DMS 273 (cell line): ENCODE measurements around the gene MBD1.
A peak's percentile ranks its signal among the peaks of the same experiment; 100 is the strongest.
"Not testable (repeated sequence)": the region's sequence is repeated elsewhere in the genome, so short reads cannot be mapped to it uniquely, and the experiment has no call there.

Experiments
- DNase-seq: peaks from one replicate; lab custom pipeline; 2025; ENCODE audit not compliant: unreplicated experiment; lab: John Stamatoyannopoulos, UW

MBD1 gene

DNA sequence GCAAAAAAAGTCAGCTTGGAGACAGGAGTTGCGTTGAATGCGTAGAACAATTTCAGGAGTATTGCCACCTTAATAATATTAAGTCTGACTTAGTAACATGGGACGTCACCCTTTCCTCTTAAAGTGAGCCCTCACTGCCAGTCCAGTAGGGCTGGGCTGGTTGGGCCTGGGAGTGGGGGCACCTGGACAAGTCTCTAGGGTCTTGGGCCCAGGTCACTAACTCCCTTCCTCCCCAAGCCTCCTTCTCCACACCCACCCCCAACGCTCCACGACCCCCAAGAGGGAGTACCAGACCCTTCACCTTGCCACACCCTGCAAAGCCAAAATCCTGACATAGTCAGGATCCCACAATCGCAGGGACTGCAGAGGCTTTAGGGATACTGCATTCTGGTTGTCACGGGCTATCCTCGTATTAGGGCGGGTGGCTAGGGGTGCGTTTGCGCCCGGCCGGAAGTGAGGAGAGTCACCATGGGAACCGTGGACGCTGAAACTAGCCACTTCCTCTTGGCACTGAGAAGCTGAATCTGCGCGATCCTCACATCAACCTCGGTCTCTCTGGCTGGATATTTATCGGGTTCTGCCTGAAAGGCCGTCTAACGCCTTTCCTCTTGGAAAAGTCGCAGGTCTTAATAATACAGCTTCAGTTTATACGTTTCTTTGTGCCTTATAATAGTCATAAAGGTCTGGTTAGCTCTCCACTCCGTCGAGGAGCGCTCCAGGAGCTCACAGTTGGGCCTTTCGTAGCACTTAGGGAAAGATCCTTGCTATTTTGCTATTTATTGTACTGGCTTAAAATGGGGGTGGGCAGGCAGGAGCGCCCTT is 16.5 kb upstream of the MBD1 start:
- DNase-seq: peak; percentile 84

DNA sequence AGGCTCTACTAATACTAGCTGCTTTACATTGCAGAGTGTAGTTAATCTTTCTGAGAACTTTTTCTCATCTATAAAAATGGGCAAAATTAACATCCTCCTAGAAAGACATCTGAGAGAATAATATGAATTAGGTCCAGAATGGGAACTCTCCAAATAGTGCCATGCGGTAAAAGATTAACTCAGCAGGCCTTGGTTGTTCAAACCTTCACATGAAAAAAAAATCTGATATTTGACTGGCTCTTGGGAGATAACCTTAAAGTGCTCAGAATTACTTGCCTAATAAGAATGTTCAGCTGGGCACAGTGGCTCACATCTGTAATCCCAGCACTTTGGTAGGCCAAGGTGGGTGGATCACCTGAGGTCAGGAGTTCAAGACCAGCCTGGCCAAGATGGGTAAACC is 11.7 kb upstream of the MBD1 start:
- DNase-seq: no peak

DNA sequence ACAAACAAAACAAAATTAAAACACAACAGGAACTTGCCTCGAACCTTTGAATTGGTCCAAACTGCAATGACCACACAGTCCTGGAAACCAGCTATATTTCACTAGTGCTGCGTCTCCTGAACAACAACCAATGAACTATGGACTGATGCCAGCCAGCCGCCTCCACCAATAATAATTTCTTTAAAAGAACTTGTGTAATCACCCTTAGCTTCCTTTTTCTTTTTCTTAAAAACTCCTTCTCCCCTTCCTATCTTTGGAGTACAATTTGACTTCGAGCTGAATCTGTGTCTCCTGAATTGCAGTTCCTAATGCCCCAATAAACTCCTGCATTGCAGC is 7.8 kb upstream of the MBD1 start:
- no peak for DNase-seq

DNA sequence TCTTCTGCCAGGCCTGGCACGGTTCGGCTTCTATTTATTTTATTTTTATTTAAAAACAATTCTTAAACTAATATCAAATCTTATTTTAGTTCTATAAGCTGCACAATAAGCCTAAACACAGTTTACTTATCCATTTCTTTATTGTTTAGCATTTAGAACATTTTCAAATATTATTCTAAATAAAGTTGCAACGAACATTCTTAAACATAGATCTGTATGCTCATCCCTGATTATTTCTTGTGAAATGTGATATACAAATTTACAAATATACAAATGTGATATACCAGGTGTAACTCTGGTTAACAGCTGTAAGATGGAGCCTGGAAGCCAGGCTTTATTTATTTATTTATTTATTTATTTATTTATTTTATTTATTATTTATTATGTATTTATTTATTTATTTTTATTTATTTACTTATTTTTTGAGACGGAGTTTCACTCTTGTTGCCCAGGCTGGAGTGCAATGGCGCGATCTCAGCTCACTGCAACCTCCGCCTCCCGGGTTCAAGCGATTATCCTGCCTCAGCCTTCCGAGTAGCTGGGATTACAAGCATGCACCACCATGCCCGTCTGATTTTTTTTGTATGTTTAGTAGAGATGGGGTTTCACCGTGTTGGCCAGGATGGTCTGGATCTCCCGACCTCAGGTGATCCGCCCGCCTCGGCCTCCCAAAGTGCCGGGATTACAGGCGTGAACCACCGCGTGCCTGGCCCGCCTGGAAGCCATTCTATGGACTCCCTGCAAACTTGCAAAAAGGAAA is 7.2 kb upstream of the MBD1 start:
- DNase-seq: not testable (repeated sequence)

DNA sequence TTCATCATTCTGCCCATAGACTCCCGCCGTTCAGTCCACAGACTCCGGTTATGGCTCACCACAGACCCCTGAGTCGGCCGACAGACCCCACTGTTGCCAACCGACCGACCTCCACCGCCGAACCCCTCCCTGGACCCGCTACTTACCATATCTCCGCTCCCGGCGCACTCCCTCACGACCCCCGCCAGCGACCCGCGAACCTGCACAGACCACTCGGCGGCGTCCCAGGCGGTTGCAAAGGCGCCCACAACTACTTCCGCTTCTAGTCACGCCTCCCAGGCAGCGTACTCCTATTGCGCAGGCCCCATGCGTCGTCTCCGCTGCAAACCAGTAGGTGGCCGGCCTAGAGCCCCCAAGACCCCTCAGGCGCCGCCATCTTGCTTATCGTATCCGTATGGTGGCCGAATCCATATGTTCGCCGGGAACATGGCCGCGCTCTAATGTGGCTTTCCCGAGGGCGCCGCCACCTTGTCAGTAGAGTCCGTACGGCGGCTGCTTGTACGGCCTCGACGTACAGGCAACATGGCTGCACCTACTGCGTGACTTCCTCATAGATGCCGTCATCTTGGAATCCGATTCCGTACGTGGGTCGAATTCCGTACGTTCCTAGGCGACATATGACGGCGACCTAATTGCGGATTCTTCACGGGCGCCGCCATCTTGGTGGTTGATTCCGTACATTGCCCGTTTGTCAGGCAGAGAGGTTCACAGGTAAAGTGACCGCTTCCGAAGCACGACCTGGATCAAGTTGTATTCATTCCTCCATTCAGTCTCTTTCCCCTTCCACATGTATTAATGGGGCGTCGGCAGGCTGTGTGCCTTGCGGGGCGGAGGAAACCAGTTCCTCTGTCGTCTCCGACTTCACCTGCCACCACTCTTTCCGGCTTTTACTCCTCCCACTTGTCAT is 6.4 kb upstream of the MBD1 start, which contains the start of gene CXXC1:
Gene CXXC1, minus strand, starts transcription at position 252 of the 907 bp plus-strand sequence. Its CDS starts 103 bp downstream, at position 149.
- DNase-seq: peak; percentile 99

DNA sequence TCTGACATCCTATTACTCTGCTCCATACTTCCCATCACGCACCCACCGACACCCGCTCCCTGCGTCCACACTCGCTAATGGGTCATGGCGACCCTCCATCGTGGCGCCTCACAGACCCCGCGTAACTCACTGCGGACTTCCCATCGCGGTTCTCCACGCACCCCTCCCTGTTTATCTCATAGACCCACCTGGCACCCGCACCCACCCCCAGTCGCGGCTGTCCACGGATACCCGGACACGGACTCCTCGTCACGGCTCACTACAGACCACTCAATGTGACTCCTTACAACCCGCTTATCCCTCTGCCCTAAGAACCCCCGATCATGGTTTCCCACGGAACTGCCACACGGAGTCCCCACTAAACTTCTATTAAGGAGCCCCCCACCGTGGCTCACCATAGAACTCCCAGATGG is 5.7 kb upstream of the MBD1 start:
- DNase-seq: no peak

DNA sequence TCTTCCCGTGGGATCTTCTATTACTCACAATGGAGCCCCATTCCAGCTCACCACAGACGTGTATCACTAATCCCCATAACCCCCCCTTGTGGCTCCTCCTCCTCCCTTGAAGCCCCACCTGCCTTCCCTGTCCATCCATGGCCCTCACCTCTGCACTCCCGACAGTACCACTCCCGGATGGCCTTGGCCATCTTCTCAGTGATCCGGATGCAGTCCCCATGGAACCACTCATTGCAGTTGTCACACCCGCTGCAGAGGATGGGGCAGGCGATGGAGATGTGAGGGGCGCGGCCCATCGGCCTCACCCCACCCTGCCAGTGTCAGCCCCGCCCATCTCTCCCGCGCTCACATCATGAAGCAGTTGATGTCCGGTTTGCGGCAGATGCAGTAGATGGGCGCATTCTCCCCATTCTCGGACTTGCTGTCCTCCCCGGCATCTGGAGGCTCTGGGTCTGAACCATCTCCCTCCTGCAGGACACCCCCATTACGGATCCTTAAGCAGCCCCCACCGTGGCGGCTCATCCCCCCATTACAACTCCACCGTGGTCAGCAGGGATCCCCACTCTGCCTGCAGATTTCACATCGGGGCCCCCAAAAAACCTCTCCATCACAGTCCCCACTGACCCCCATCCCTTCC is 5.2 kb upstream of the MBD1 start:
- peak; percentile 58 for DNase-seq

DNA sequence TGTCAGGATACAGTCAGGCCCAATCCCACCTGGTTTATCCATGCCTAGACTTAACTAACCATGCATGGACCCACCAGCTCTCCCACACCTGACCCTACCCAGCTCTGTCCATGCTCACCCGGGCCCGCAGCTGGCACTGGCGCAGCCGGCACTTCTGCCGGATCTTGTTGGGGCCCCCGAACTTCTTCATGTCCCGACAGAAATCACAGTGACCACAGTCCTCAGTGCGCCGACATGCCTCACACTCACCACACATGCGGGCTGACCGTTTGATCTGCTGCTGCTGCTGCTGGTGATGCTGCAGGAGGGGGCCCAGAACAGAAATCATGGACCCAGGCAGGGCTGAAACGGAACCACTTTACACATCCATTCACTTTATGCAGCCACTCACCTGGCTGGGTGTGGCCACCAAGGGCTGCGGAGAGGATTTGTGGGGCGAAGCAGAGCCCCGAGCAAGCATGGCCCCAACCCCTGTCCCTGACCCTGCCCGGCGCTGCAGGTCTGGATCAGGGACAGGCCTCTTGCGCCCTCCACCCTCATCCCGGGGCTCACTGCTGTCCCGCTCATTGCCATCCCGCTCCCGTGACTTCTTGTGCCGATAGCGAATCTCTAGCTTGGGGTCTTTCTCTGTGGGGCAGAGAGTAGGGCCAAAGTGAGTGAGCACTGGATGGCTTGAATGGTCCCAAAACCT is 4.5 kb upstream of the MBD1 start:
- DNase-seq: no peak

DNA sequence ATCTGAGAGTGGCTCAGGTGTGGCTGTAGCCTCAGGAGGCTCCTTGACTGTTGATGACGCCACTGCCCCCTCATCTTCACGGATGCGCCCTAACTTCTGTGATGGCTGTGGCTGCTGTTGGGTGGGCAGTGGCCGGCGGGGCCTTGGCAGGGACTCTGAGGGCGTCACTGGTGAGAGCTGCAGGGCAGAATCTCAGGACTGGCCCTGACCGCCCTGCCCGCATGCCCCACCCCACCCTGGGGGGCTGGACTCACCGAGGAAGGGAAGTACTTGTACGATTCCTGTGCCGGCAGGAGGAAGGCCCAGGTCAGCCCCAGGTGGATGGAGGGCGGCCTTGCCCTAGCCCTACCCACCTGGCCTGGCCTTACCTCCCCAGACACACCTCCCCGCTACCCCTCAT is 3.7 kb upstream of the MBD1 start:
- DNase-seq: no peak

DNA sequence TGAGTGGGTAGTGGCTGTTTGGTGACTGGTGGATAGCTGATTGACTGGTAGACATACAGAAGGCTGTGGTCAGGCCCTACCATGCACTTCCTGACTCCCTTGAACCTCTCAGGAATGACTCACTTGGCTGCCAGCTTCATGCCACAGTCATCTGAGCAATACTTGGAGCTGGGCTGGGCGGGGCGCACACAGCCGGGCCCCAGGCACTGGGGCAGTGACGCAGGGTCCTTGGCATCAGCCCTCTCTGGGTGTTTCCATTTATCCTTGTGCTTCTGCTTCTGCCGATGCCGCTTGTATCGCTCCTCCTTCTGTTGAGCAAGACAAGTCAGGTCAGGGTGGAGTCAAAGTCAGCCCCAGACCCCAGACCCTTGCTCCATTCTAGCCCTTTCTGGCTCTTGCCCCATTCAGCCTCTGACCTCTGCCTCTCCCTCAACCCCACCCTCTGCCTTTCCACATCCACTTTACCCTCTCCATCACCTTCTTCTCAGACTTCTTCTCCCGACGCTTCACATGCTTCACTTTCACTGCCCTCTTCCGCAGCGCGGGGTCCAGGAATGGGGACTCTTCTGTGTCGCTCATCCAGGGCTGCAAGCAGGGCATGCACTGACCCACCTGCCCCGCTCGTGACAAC is 3.0 kb upstream of the MBD1 start:
- no peak for DNase-seq

DNA sequence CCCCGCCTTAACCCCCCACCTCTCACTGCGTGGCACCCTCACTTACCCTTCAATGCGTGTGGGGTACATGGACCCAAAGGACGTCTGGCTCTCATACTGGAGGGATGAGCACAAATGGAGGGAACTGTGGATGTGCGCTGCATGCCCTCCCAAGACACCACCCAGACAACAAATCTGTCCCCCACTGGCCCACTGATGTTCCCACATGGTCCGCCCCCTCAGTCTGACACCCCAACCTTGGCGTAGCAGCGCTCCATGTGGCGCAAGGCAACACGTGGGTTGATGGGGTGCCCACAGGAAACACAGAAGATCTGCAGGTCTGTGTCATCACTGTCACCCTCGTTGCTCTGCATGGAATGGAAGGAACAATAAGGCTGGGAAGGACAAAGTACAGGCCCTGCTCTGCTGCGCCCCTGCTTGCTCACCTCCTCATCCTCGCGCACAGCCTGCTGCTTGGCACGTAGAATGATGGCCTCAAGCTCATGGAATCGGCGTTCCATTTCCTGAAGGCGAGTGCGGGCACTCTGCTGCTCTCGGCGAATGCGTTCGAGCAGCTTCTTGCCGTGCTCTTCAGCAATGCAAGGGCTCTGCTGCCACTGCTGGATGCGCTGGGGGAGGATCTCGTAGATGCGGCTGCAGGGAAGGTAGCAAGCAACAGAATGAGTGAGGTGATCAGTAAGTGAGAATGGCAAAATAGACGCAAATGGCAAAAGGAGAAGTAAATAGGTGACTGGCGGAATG is 2.3 kb upstream of the MBD1 start:
- no peak for DNase-seq

DNA sequence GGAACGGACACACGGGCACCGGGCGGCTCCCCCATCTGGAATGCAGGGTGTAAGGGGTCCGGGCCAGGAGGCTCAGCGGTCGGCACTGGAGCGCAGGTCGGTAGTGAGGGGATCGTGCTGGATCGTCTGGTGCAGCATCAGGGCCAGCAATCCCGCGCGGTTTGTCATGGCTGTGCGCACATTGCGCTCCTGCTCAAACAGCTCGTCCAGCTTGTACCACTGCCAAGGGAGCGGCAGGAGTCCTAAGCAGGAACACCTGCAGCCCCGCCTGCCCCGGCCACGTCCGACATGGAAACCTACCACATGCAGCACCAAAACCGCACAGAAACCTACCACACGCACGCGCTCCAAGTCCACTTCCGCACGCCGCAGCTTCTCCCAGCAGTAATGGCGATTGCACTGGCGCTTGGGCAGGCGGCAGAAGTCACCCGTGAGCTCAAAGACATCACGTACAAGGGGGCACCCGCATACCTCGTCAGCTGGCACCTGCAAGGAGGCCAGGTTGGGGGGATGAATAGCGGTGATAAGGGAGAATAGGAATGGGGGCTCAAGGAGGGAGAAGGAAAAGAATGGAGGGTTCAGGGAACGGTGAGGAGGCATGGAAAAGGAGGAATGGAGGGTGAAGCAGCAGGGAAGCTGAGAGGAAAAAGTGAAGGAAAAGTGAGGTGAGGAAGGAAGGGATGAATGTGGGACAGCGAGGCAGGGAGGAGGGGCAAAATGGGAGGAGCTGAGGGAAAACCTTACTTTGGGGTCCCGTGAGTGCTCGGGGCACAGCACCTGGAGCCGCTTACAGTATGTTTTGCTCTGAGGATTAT is 1.4 kb upstream of the MBD1 start:
- DNase-seq: no peak

DNA sequence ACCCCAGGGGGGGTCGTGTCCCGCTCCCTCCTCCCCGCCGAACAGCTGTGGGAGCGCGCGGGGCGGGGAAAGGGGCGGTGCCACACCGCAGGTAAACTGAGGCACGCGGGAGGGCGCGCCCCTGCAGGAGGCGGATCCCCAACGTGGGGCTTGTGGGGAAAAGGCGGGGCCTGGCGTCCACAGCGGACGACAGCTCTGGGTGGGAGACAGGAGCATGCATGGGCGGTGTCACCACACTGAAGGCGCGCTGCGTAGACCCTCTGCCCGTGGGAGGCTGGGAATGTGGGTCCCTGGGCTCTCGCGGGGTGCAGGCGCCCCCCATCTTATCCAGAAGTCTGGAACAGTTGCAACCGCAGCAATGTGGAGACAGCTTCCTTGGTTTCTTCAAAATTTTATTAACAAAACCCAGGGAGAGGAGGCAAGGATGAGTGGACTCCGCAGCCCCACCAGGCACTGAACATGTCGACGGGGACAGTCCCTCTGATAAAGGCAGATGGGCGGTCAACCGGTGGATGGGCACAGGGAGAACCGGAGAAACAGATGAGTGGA is 723 bp upstream of the MBD1 start:
- DNase-seq: no peak

DNA sequence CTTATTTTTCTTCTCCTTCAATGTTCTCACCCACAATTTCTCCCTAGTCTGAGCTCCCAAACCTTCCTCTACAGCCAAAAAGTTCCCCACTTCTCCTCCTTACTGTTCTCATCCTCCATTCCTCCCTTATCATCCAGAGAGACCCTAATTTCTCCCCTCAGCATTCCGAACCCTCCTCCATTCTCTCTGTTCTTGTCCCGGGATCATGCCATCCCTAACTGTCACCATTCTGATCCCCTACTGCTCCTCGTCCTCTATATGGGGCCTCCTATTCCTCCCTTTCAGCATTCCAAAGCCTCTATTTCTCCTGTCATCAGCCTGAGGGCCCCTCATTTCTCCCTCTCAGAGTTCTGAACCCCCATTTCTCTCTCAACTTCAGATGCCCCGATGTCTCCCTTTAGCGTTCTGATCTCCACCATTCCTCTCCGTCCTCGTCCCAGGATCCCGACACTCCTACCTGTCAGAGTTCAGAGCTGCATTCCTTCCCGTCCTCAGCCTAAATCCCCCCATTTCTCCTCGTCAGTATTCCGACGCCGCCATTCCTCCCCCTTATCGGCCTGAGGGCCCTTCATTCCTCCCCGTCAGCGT is 522 bp downstream of the MBD1 start:
- DNase-seq: no peak

DNA sequence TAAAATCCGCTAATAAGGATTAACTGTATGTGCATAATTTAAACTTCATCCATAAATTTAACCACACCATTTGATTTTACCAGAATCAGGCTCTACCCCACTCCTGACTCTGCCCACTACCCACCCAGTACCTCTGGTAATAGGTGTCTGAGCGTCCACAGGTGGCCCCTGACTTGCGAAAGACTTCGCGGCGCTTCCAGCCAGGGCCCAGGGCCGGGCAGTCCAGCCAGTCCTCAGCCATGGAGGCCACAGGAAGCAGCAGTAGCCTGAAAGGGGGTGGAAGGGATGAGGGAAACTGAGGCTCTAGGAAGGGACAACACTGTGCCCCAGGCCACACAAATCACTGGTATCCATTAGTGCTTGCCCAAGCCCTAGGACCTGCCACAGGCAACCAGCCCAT is 1.6 kb downstream of the MBD1 start:
- DNase-seq: no peak

DNA sequence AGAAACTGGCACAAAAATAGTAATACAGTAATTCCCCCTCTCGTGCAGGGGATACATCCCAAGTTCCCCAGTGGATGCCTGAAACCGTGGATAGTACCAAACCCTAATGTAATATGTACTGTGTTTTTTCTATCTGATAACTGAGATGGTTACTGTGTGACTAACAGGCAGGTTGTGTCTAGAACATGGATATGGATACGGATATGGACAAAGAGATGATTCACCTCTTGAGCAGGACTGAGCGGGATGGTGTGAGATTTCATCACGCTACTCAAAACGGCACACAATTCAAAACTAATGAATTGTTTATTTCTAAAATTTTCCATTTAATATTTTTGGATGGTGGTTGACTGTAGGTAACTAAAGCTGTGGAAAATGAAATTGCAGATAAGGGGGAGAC is 3.4 kb downstream of the MBD1 start:
- DNase-seq: no peak

DNA sequence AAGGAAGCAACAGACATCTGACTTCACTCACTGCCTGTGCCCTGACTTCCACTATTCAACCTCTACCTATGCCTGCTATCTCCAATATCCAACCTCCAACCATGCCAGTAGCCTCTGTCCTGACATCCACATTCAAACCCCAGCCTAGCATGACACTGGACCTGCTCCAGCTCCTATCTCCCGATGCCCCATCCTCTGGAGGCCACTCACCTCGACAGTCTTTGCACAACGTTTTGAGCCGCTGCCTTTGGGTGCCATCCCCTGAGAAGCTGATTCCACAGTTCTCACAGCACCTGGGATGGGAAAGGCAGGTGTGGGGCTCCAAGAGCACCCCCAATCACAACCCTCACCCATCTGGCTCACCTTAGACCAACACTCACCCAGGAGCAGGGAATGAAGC is 4.9 kb downstream of the MBD1 start:
- no peak for DNase-seq
